B cell (primary cell): ENCODE results near the gene NCOA7.

Source experiments
- CTCF ChIP-seq: fragments of 200-600 bp; IDR thresholded peaks from one replicate; pipeline ENCODE4 v1.8.0; 2022; ENCODE audit warnings: antibody characterized with exemption, mild to moderate bottlenecking
- EZH2 ChIP-seq: IDR thresholded peaks from 2 replicates; pipeline ENCODE4 v1.6.1; 2012; ENCODE audit warnings: borderline replicate concordance, low read depth, mild to moderate bottlenecking, moderate library complexity, low read length; ENCODE audit not compliant: insufficient read depth, poor library complexity, severe bottlenecking

GRCh38 chr6:125957391-125957693 is 166.6 kb downstream of the NCOA7 start:
- no peak for TF ChIP-seq CTCF
- no peak for TF ChIP-seq EZH2
